Endodermal cell (in vitro differentiated cells): ENCODE results near the gene INSR. TPM values are rescaled to one million over a fixed set of nuclear protein-coding genes. Genes with fewer than 3 reads are reported as not detected.

ENCODE experiments used
- DNase-seq: peaks from one replicate; pipeline ENCODE4 v3.0.0-alpha.2; 2017
- H3K27ac ChIP-seq: 2 replicates; pipeline ENCODE4 v1.5.1; 2013; ENCODE audit warnings: mild to moderate bottlenecking, low read depth, low read length, moderate library complexity
- H3K27me3 ChIP-seq: 2 replicates; pipeline ENCODE4 v1.6.1; 2013; ENCODE audit warnings: mild to moderate bottlenecking, low read length, moderate library complexity; ENCODE audit not compliant: insufficient read depth, control insufficient read depth, poor library complexity, severe bottlenecking
- H3K36me3 ChIP-seq: 2 replicates; pipeline ENCODE4 v1.7.0; 2013; ENCODE audit warnings: mild to moderate bottlenecking, low read length, moderate library complexity; ENCODE audit not compliant: control insufficient read depth, insufficient read depth
- H3K4me1 ChIP-seq: one replicate; pipeline ENCODE4 v1.7.0; 2013; ENCODE audit warnings: low read length; ENCODE audit not compliant: control insufficient read depth, insufficient read depth
- H3K4me3 ChIP-seq: 2 replicates; pipeline ENCODE4 v1.5.1; 2013; ENCODE audit warnings: mild to moderate bottlenecking, low read length, moderate library complexity
- H3K9ac ChIP-seq: 2 replicates; pipeline ENCODE4 v1.6.1; 2013; ENCODE audit warnings: mild to moderate bottlenecking, low read length, moderate library complexity; ENCODE audit not compliant: poor library complexity, severe bottlenecking; ENCODE audit errors: extremely low read depth
- H3K9me3 ChIP-seq: 2 replicates; pipeline ENCODE4 v1.6.1; 2013; ENCODE audit warnings: mild to moderate bottlenecking, low read length, moderate library complexity; ENCODE audit not compliant: control insufficient read depth
- H3K27ac Mint-ChIP-seq: 2 replicates; pipeline ENCODE4 v1.8.0; 2020; ENCODE audit warnings: mixed read lengths
- H3K27me3 Mint-ChIP-seq: 2 replicates; pipeline ENCODE4 v1.8.0; 2021; ENCODE audit warnings: mild to moderate bottlenecking, mixed read lengths; ENCODE audit not compliant: insufficient read depth
- H3K36me3 Mint-ChIP-seq: 2 replicates; pipeline ENCODE4 v1.8.0; 2020; ENCODE audit warnings: low read depth, mixed read lengths
- H3K4me1 Mint-ChIP-seq: 2 replicates; pipeline ENCODE4 v1.8.0; 2020; ENCODE audit warnings: mixed read lengths
- H3K4me3 Mint-ChIP-seq: 2 replicates; pipeline ENCODE4 v1.8.0; 2020; ENCODE audit warnings: mild to moderate bottlenecking, moderate library complexity, mixed read lengths
- H3K9me3 Mint-ChIP-seq: 2 replicates; pipeline ENCODE4 v1.8.0; 2020; ENCODE audit warnings: mild to moderate bottlenecking, mixed read lengths
- CTCF ChIP-seq: fragments of 200-600 bp; sonication (generic); conservative IDR thresholded peaks from 2 replicates; pipeline ENCODE4 v1.5.0; 2021; ENCODE audit warnings: antibody characterized with exemption, mild to moderate bottlenecking
- WGBS, 2 experiments: methylation state at CpG; one replicate each; pipeline versions ENCODE4 v1.1.5 to v1.1.7; 2013; ENCODE audit warnings: missing lambda C conversion rate in 2 of 2, mixed read lengths in 1 of 2; ENCODE audit not compliant: insufficient coverage in 1 of 2, insufficient read length in 1 of 2; 5-methylcytosine and 5-hydroxymethylcytosine counted together
- total RNA-seq, 2 donors: library from RNA; stranded (reverse); fragmentation: NEBNext Ultra II Directional in 1 of 2; extraction: Animal tissue kit (Norgen Biotek cat#: 25700) in 1 of 2; gene quantifications; 2 replicates in 1 of 2; 3 replicates in 1 of 2; pipeline ENCODE4 v1.2.1, GENCODE V29; 2021

Gene INSR
- total RNA-seq, 2 donors from 2014 or later: 31.3 to 31.5 TPM

GRCh38 chr19:7125221-7125620 lies 169.0 kb downstream of the INSR start:
- peaks cover 30% of the 10 kb centered on the region for H3K9me3 Mint-ChIP-seq
- H3K4me3 Mint-ChIP-seq: no peak overlapping the region
- H3K4me3 ChIP-seq: no peak overlapping the region
- no peaks in the 10 kb centered on the region for H3K27me3 ChIP-seq
- no peak overlapping the region for H3K27ac Mint-ChIP-seq
- no peak overlapping the region for H3K9ac ChIP-seq
- H3K4me1 ChIP-seq: no peaks in the 10 kb centered on the region
- no peaks in the 10 kb centered on the region for H3K27me3 Mint-ChIP-seq
- no peak for TF ChIP-seq CTCF
- H3K36me3 ChIP-seq: peaks cover 33% of the 10 kb centered on the region
- no peak overlapping the region for H3K27ac ChIP-seq
- H3K9me3 ChIP-seq: peaks cover 19% of the 10 kb centered on the region
- WGBS, 2 experiments: 94 to 96% methylated on average over 8 to 16 of the region's 16 CpGs
- H3K4me1 Mint-ChIP-seq: no peaks in the 10 kb centered on the region
- no peak for DNase-seq
- peaks cover 71% of the 10 kb centered on the region for H3K36me3 Mint-ChIP-seq

- Histone ChIP-seq H3K9me3 (peaks cover 19% of the 10 kb centered on the region), H3K4me3 (no peak overlapping the region), H3K4me1 (no peaks in the 10 kb centered on the region), H3K27ac (no peak overlapping the region), H3K27me3 (no peaks in the 10 kb centered on the region), H3K9ac (no peak overlapping the region), H3K36me3 (peaks cover 30% of the 10 kb centered on the region)
- Mint-ChIP-seq H3K4me1 (no peaks in the 10 kb centered on the region), H3K36me3 (peaks cover 71% of the 10 kb centered on the region), H3K27ac (no peak overlapping the region), H3K27me3 (no peaks in the 10 kb centered on the region), H3K4me3 (no peak overlapping the region), H3K9me3 (peaks cover 25% of the 10 kb centered on the region)
- no peak for TF ChIP-seq CTCF
- no peak for DNase-seq
- WGBS, 2 experiments: 44 to 58% methylated on average over 2 to 3 of the region's 3 CpGs
These were observed 169.4 kb downstream of the INSR start for GRCh38 chr19:7124782-7125181.

- peaks cover 19% of the 10 kb centered on the region for H3K9me3 ChIP-seq
- no peak overlapping the region for H3K4me3 ChIP-seq
- H3K36me3 Mint-ChIP-seq: peaks cover 68% of the 10 kb centered on the region
- H3K27ac ChIP-seq: no peak overlapping the region
- 96 to 100% methylated on average over 14 to 16 of the region's 16 CpGs for WGBS, 2 experiments
- no peaks in the 10 kb centered on the region for H3K27me3 Mint-ChIP-seq
- no peak for DNase-seq
- H3K4me1 ChIP-seq: no peaks in the 10 kb centered on the region
- H3K36me3 ChIP-seq: peaks cover 27% of the 10 kb centered on the region
- no peaks in the 10 kb centered on the region for H3K27me3 ChIP-seq
- TF ChIP-seq CTCF: no peak
- no peak overlapping the region for H3K9ac ChIP-seq
- peaks cover 26% of the 10 kb centered on the region for H3K9me3 Mint-ChIP-seq
- no peak overlapping the region for H3K4me3 Mint-ChIP-seq
- H3K27ac Mint-ChIP-seq: no peak overlapping the region
- H3K4me1 Mint-ChIP-seq: no peaks in the 10 kb centered on the region
These were observed 171.5 kb downstream of the INSR start for GRCh38 chr19:7122701-7123100.
